ENCODE measurements around the gene C11orf71. TPM values are rescaled to one million over a fixed set of nuclear protein-coding genes. Genes with fewer than 3 reads are reported as not detected.

Gene C11orf71
- total and polyA plus RNA-seq, 11 donors: 2.3 to 13.4 (median 8.6) TPM

GRCh38 chr11:114438303-114438702 is 38.0 kb upstream of the C11orf71 start:
- DNase-seq (no peak), ATAC-seq (no peak)
- WGBS, 4 donors: 58 to 76% (median 70%) methylated on average over 6 of the region's 6 CpGs
- Histone ChIP-seq H3K36me3 (peaks cover 0 to 6% (median 0%) of the 10 kb centered on the region in 9 donors), H3K9me3 (no peaks in the 10 kb centered on the region), H3K27ac (no peak overlapping the region), H3K4me1 (peaks cover 0 to 37% (median 21%) of the 10 kb centered on the region in 12 donors), H3K4me3 (peak overlapping the region in 1 of 12 donors; percentile 91), H3K27me3 (no peaks in the 10 kb centered on the region)
- intact Hi-C loops (cut with DNase I): loop anchor here in 8 of 10 donors (2.0 to 10.0 kb wide), 4 partner anchors 36 to 404 kb away; partner anchors contain the start of genes C11orf71 (in 7 of the 8) and RBM7 (in 7 of the 8)
- no peak for TF ChIP-seq POLR2A (IDR thresholded peaks at IDR 0.05)
- TF ChIP-seq, protein P1, sequence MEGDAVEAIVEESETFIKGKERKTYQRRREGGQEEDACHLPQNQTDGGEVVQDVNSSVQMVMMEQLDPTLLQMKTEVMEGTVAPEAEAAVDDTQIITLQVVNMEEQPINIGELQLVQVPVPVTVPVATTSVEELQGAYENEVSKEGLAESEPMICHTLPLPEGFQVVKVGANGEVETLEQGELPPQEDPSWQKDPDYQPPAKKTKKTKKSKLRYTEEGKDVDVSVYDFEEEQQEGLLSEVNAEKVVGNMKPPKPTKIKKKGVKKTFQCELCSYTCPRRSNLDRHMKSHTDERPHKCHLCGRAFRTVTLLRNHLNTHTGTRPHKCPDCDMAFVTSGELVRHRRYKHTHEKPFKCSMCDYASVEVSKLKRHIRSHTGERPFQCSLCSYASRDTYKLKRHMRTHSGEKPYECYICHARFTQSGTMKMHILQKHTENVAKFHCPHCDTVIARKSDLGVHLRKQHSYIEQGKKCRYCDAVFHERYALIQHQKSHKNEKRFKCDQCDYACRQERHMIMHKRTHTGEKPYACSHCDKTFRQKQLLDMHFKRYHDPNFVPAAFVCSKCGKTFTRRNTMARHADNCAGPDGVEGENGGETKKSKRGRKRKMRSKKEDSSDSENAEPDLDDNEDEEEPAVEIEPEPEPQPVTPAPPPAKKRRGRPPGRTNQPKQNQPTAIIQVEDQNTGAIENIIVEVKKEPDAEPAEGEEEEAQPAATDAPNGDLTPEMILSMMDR (IDR thresholded peaks at IDR 0.05): no peak

- ATAC-seq (no peak), DNase-seq (no peak)
- Histone ChIP-seq H3K36me3 (no peaks in the 10 kb centered on the region), H3K9me3 (no peaks in the 10 kb centered on the region), H3K4me3 (no peak overlapping the region), H3K27ac (no peak overlapping the region), H3K27me3 (no peaks in the 10 kb centered on the region), H3K4me1 (peaks cover 0 to under 1% (median 0%) of the 10 kb centered on the region in 12 donors)
- TF ChIP-seq, protein P1 (IDR thresholded peaks at IDR 0.05): no peak
- no peak for TF ChIP-seq POLR2A (IDR thresholded peaks at IDR 0.05)
- intact Hi-C loops (cut with DNase I): loop anchor here in 2 of 10 donors (10.0 kb wide), 2 partner anchors 89 to 399 kb away; no protein-coding TSS in a partner anchor
- WGBS, 4 donors: 59 to 88% (median 75%) methylated on average over 4 of the region's 4 CpGs
Observed at GRCh38 chr11:114433376-114433775, 33.1 kb upstream of the C11orf71 start.

- Histone ChIP-seq H3K4me1 (no peaks in the 10 kb centered on the region), H3K4me3 (no peak overlapping the region), H3K9me3 (no peaks in the 10 kb centered on the region), H3K27ac (no peak overlapping the region), H3K27me3 (no peaks in the 10 kb centered on the region), H3K36me3 (no peaks in the 10 kb centered on the region)
- intact Hi-C loops (cut with DNase I): loop anchor here in 2 of 10 donors (10.0 kb wide), 2 partner anchors 88 to 398 kb away; no protein-coding TSS in a partner anchor
- ATAC-seq (no peak), DNase-seq (no peak)
- WGBS, 4 donors: 91 to 96% (median 93%) methylated on average over 3 of the region's 3 CpGs
- TF ChIP-seq, protein P1 (IDR thresholded peaks at IDR 0.05): no peak
- no peak for TF ChIP-seq POLR2A (IDR thresholded peaks at IDR 0.05)
Observed at GRCh38 chr11:114432893-114433292, 32.6 kb upstream of the C11orf71 start.

DNA sequence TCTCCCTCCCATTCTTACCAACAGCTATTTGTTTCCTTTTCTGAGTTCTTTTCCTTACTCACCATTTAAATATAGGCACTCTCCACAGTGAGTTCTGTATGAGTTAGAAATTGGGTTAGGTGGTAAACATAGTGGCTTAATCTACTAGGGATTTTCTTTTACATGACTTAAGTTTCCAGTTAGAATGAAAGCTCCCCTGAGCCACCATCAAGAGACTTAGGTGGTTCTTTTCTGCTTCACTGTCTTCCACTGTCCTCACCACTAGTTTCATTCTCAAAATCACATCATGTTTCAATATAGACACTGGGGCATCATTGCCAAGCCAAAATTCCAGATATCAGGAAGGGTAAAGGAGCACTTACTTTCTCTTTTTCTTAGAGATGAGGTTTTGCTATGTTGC is 30.0 kb upstream of the C11orf71 start:
- ATAC-seq (no peak), DNase-seq (no peak)
- TF ChIP-seq POLR2A (IDR thresholded peaks at IDR 0.05): no peak
- TF ChIP-seq, protein P1 (IDR thresholded peaks at IDR 0.05): no peak
- Histone ChIP-seq H3K4me1 (no peaks in the 10 kb centered on the region), H3K36me3 (peaks cover 0 to 2% (median 0%) of the 10 kb centered on the region in 9 donors), H3K27me3 (no peaks in the 10 kb centered on the region), H3K4me3 (no peak overlapping the region), H3K27ac (no peak overlapping the region), H3K9me3 (no peaks in the 10 kb centered on the region)
- intact Hi-C loops (cut with DNase I): loop anchor here in 2 of 10 donors (10.0 kb wide), 2 partner anchors 85 to 395 kb away; no protein-coding TSS in a partner anchor
